Liver (tissue), 3 donors: Measurements from ENCODE around the gene ASMTL.

ENCODE experiments used
- CTCF ChIP-seq: fragments of 150-350 bp; IDR thresholded peaks from 2 replicates; pipeline ENCODE4 v1.5.1; 2017; ENCODE audit warnings: improper control_type of control experiment, low read depth, low read length; ENCODE audit not compliant: missing input control
- EGR1 ChIP-seq, 2 donors: IDR thresholded peaks; 2 replicates each; pipeline ENCODE4 v1.6.1; 2016 to 2018; ENCODE audit warnings: antibody characterized with exemption in 2 of 2, low read depth in 2 of 2
- GABPA ChIP-seq, 2 donors: IDR thresholded peaks in 1 of 2; conservative IDR thresholded peaks in 1 of 2; 2 replicates each; pipeline ENCODE4 v1.6.1; 2016; ENCODE audit warnings: antibody characterized with exemption in 2 of 2, mild to moderate bottlenecking in 1 of 2, moderate library complexity in 1 of 2
- HNF4A ChIP-seq, 2 donors: conservative IDR thresholded peaks; 2 replicates each; pipeline ENCODE4 v1.6.1; 2016; ENCODE audit warnings: antibody characterized with exemption in 2 of 2, mild to moderate bottlenecking in 2 of 2
- JUND ChIP-seq, 2 donors: IDR thresholded peaks; 2 replicates each; pipeline ENCODE4 v1.6.1; 2016; ENCODE audit warnings: antibody characterized with exemption in 2 of 2
- MAX ChIP-seq: IDR thresholded peaks from 2 replicates; pipeline ENCODE4 v1.6.1; 2016; ENCODE audit warnings: antibody characterized with exemption
- NR2F2 ChIP-seq: IDR thresholded peaks from 2 replicates; pipeline ENCODE4 v1.6.1; 2016; ENCODE audit warnings: antibody characterized with exemption
- RAD21 ChIP-seq, 2 donors: IDR thresholded peaks; 2 replicates each; pipeline ENCODE4 v1.6.1; 2016; ENCODE audit warnings: antibody characterized with exemption in 2 of 2, mild to moderate bottlenecking in 2 of 2
- REST ChIP-seq: IDR thresholded peaks from 2 replicates; pipeline ENCODE4 v1.6.1; 2016; ENCODE audit warnings: antibody characterized with exemption, mild to moderate bottlenecking
- RXRA ChIP-seq, 2 donors: IDR thresholded peaks; 2 replicates each; pipeline ENCODE4 v1.6.1; 2017 to 2018; ENCODE audit warnings: antibody characterized with exemption in 2 of 2, mild to moderate bottlenecking in 1 of 2
- TAF1 ChIP-seq: conservative IDR thresholded peaks from 2 replicates; pipeline ENCODE4 v1.6.1; 2016; ENCODE audit warnings: antibody characterized with exemption, mild to moderate bottlenecking
- YY1 ChIP-seq: IDR thresholded peaks from 2 replicates; pipeline ENCODE4 v1.6.1; 2016; ENCODE audit warnings: antibody characterized with exemption, mild to moderate bottlenecking
- ZBTB33 ChIP-seq: IDR thresholded peaks from 2 replicates; pipeline ENCODE4 v1.6.1; 2016; ENCODE audit warnings: antibody characterized with exemption
- donor health status: healthy.
- donor health status: healthy.

GRCh38 chrX:1500701-1501624 lies 48.3 kb upstream of the ASMTL start:
- TF ChIP-seq CTCF (no peak), RAD21 (IDR thresholded peaks at IDR 0.05) (no peak), HNF4A (conservative IDR thresholded peaks at IDR 0.05) (no peak), MAX (no peak), EGR1 (IDR thresholded peaks at IDR 0.05; ENCODE audit: low read depth in 2 of 2) (no peak), ZBTB33 (no peak), YY1 (no peak), GABPA (IDR thresholded peaks at IDR 0.05 in 1 of 2, conservative IDR thresholded peaks at IDR 0.05 in 1 of 2) (no peak), TAF1 (no peak), JUND (IDR thresholded peaks at IDR 0.05) (no peak), RXRA (IDR thresholded peaks at IDR 0.05) (no peak), REST (peak; percentile 35), NR2F2 (peak; percentile 45)
